ENCODE measurements around the gene EIF3J.

- TF ChIP-seq CTCF (conservative IDR thresholded peaks at IDR 0.05; ENCODE audit: low read depth, low read length) (no peak), EZH2phosphoT487 (IDR thresholded peaks at IDR 0.05; ENCODE audit: borderline replicate concordance, low read length) (no peak)
Observed at GRCh38 chr15:44490622-44491021, 46.3 kb upstream of the EIF3J start.

All from PC-3 (cell line).